Inferior parietal cortex (tissue), 1 donor: ENCODE results near the gene GIT1.

Experiments
- DNase-seq: peaks from one replicate; pipeline ENCODE4 v3.0.0-alpha.2; 2016; ENCODE audit errors: extremely low spot score

Gene GIT1

GRCh38 chr17:29615492-29616299 lies 26.2 kb upstream of the GIT1 start:
- peak; percentile 93 for DNase-seq

GRCh38 chr17:29615048-29615385 lies 25.6 kb upstream of the GIT1 start:
- no peak for DNase-seq

- no peak for DNase-seq
Observed at GRCh38 chr17:29614349-29615047, 25.1 kb upstream of the GIT1 start.

- no peak for DNase-seq
Observed at GRCh38 chr17:29613856-29614255, 24.4 kb upstream of the GIT1 start.

DNA sequence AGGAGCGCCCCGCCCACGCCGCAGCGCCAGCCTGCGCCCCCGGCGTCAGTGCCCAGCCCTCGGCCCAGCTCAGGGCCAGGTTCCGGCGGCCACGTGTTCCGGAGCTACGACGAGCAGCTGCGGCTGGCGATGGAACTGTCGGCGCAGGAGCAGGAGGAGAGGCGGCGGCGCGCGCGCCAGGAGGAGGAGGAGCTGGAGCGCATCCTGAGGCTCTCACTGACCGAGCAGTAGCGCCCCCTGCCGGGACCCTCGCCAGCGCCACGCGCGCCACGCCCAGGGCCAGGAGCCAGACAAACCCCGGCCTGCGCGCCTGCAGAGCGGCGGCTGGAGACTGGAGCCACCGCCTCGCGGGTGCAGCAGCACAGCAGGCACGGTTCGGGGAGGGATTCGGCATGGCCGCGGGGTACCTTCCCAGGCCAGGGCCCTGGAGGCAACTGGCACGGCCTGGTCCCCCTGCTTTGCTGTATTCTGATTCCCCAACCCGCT lies 23.9 kb upstream of the GIT1 start:
- peak; percentile 84 for DNase-seq

DNA sequence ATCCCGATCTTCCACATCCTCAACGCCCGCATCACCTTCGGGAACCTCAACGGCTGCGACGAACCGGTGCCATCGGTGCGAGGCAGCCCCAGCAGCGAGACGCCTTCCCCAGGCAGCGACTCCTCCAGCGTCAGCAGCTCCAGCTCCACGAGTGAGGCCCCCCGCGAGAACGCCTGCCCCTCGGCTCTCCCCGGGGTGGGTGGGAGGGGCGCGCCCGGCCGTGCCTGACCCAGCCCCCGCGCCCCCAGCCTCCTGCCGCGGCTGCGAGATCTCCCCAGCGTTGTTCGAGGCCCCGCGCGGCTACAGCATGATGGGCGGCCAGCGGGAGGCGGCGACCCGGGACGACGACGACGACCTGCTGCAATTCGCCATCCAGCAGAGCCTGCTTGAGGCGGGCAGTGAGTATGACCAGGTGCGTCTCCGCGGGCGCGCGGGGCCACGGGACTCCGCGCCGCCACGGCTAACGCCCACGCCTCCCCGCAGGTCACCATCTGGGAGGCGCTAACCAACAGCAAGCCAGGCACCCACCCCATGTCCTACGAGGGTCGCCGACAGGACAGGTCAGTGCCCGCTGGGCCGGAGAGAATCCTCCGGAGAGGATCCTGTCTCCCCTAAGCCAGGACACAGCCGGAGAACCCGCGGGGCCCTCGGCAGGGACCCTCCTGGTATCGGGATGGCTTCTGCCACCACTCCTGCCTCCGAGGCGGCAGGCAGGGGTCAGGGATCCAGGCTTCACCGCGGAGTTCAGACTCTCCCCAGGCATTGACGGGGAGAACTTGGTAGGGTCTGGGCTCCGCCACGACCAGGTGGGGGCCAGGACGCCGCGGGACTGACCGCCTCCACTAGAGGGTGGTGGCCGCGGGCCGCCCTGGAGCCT lies 23.2 kb upstream of the GIT1 start:
- no peak for DNase-seq

- DNase-seq, result no peak
Observed at GRCh38 chr17:29612094-29612403, 22.6 kb upstream of the GIT1 start.

- DNase-seq, result no peak
Observed at GRCh38 chr17:29611351-29612093, 22.1 kb upstream of the GIT1 start.

DNA sequence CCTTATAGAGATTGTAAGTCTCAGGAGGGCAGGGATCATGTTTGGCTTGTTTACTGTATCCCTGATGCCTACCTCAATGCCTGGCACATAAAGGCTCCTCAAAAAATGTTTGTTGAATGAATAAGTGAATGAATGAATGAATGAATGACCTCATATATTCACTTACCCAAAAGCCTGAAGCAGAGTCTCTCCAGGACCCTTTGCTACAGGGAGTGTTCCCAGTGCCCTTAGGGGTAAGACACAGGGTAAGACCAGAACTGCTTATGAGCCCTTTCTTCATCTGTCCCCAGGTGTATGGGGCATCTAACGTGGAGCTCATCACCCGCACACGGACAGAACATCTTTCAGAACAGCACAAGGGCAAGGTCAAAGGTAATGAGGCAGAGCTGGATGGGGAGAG lies 20.9 kb upstream of the GIT1 start:
- DNase-seq, result no peak

- no peak for DNase-seq
Observed at GRCh38 chr17:29608986-29609385, 19.5 kb upstream of the GIT1 start.

- no peak for DNase-seq
Observed at GRCh38 chr17:29607557-29608195, 18.2 kb upstream of the GIT1 start.

DNA sequence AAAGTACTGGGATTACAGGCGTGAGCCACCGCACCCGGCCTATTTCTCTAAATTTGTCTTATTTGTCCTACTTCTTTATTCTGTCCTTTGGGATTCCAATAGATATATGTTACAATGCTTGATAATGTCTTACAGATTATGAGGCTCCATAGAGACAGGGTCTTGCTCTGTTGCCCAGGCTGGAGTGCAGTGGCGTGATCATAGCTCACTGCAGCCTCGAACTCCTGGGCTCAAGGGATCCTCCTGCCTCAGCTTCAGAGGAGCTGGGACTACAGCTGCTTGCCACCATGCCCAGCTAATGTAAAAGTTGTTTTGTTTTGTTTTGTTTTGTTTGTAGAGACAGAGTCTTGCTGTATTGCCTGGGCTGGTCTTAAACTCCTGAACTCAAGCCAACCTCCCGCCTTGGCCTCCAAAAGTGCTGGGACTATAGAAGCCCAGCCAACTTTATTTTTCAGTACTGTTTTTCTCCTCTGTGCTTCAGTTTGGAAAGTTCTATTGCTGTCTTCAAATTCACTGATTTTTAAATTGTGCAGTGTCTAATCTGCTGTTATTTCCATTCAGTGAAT lies 13.7 kb upstream of the GIT1 start:
- no peak for DNase-seq

GRCh38 chr17:29597361-29598172 lies 8.1 kb upstream of the GIT1 start:
- DNase-seq, result no peak

DNA sequence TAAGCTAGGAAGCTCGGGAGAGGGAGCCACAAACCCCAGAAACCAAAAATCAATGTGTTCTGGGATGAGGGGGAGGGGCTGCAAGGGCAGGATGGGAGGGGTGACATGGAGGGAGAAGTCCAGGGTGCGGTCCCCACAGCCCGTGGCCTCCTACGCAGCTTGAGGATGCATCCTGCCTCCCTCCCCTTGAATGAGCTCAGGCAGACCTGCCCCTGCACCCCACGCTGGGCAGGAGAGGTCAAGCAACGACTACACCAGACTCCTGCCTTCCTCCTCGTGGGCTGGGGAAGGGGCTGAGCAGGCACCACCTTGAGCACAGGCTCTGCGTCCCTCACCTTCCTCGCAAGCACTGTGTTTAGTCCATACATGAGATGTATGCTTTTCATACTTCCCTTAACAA lies 7.4 kb upstream of the GIT1 start:
- no peak for DNase-seq

DNA sequence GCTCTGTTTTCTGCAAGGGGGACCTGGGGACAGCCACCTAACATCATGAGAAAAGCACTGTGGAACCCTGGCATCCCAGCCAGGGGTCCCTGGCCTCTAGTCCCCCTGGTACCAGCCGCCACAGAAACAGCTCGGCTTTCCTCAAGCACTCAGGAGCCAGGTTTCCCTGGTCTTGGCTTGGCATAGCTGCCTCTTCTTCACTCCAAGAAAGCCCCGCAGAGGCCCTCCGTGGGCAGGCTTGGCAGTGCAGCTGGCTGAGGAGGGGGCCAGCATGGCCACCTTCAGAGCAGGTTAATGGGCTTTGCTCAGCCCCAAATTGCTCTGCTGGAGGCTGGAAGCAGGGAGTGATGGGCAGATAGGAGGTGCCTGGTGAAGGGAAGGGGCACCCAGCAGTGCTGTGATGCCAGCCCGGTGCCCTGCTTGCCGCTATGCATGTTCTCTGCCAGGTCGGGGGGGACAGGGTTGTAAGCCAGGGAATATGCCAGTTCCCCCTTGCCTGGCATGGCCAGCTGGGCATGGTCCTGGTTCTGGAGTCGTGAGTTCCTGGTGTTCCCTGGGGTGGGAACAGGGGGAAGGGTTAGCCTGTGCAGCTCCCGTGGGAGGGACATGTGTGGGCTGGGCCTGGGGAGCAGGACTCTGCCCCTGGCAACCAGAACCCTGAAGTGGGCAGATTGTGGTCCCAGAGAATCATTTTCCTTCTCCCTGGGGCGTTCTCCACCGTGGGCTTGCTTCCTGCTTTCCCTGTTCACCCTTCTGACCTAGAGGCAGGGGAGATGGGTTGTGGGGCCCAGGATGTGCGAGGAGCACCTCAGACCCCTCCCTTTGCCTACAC lies 6.7 kb upstream of the GIT1 start:
- no peak for DNase-seq

- no peak for DNase-seq
Observed at GRCh38 chr17:29595107-29595942, 5.9 kb upstream of the GIT1 start.

DNA sequence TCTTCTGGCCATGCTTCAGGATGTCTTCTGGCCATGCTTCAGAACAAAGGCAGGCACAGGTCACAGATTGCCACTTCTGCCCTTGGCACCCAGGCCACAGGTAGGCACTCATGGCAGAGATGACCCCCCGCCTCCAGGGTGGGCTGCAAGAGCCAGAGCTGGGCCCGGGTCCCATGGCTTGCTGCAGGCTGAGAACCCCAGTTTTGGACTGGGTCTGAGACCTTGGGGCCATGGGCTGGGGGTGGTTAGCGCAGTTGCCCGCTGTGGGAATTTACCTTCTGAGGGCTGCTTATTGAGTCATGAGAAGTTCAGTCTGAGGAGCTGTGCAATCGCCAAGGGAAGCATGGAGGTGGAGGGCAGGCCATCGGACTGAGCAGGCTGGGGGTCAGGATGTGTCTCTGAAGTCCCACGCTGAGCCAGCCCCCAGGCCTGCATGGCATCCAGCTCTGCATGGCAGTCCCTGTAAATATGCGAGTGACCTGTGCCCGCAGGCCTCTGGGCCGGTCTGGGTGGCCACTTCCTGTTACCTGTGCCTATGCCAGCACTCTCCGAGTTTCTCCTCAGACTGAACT lies 5.2 kb upstream of the GIT1 start:
- no peak for DNase-seq
